ENCODE data around the gene AGR2. TPM values are rescaled to one million over a fixed set of nuclear protein-coding genes. Genes with fewer than 3 reads are reported as not detected.
"Not testable (repeated sequence)": the region's sequence is repeated elsewhere in the genome, so short reads cannot be mapped to it uniquely, and the experiment has no call there.

AGR2 gene
- total RNA-seq, 4 donors from 2014 or later, result 0.46 TPM; not detected in 3

- ATAC-seq (ENCODE audit: low FRiP score), result no peak
- no peak for DNase-seq (ENCODE audit: low spot score)
- no peak for TF ChIP-seq CTCF (IDR thresholded peaks at IDR 0.05)
Observed at GRCh38 chr7:16770657-16771329, 34.0 kb downstream of the AGR2 start.

GRCh38 chr7:16769994-16770393 is 34.8 kb downstream of the AGR2 start:
- not testable (repeated sequence) for DNase-seq (ENCODE audit: low spot score); ATAC-seq (ENCODE audit: low FRiP score)

GRCh38 chr7:16765436-16765859 is 39.4 kb downstream of the AGR2 start:
- TF ChIP-seq CTCF (IDR thresholded peaks at IDR 0.05), result no peak
- ATAC-seq (ENCODE audit: low FRiP score) (no peak), DNase-seq (ENCODE audit: low spot score) (no peak)

GRCh38 chr7:16764942-16765341 is 39.9 kb downstream of the AGR2 start:
- TF ChIP-seq CTCF (IDR thresholded peaks at IDR 0.05), result no peak
- no peak for DNase-seq (ENCODE audit: low spot score)
- ATAC-seq (ENCODE audit: low FRiP score), result no peak

- no peak for ATAC-seq (ENCODE audit: low FRiP score)
- TF ChIP-seq CTCF (IDR thresholded peaks at IDR 0.05), result no peak
- no peak for DNase-seq (ENCODE audit: low spot score)
Observed at GRCh38 chr7:16762177-16762576, 42.6 kb downstream of the AGR2 start.

GRCh38 chr7:16759840-16760239 is 45.0 kb downstream of the AGR2 start:
- TF ChIP-seq CTCF (IDR thresholded peaks at IDR 0.05), result no peak
- DNase-seq (ENCODE audit: low spot score) (no peak), ATAC-seq (ENCODE audit: low FRiP score) (no peak)

GRCh38 chr7:16758631-16759611 is 45.9 kb downstream of the AGR2 start:
- no peak for DNase-seq (ENCODE audit: low spot score)
- TF ChIP-seq CTCF (IDR thresholded peaks at IDR 0.05), result no peak

More at GRCh38 chr7:16758631-16759611, 45.9 kb downstream of the AGR2 start:
- no peak for ATAC-seq (ENCODE audit: low FRiP score)

All from omental fat pad (tissue), 4 donors.